Measurements from ENCODE around the gene GIPC2. TPM values are rescaled to one million over a fixed set of nuclear protein-coding genes. Genes with fewer than 3 reads are reported as not detected.

Gene GIPC2
- total and polyA plus RNA-seq, 9 of the 15 experiments (the other 6 are each of a cell fraction or from before 2014, with no cell fraction given) = 0.01 to 0.05 (median 0.04) TPM; not detected in 3

GRCh38 chr1:78004719-78005447 is 40.9 kb upstream of the GIPC2 start, which contains the start of gene DNAJB4 (continued):
- TF ChIP-seq ZBTB34 (CRISPR knock-in tag; IDR thresholded peaks at IDR 0.05) (no peak), FOXM1 (IDR thresholded peaks at IDR 0.05; ENCODE audit: low read depth) (peak; percentile 55; the same call in 1 of the 2 replicates), FOXM1 (CRISPR knock-in tag; IDR thresholded peaks at IDR 0.05; ENCODE audit: low read depth) (no peak), MIER1 (IDR thresholded peaks at IDR 0.05; ENCODE audit: low read depth) (no peak), PRDM10 (IDR thresholded peaks at IDR 0.05; ENCODE audit: partially characterized antibody) (peak; percentile 49), TAL1 (IDR thresholded peaks at IDR 0.05) (no peak), ZNF197 (CRISPR knock-in tag; IDR thresholded peaks at IDR 0.05; ENCODE audit: low read depth) (no peak), THRAP3 (IDR thresholded peaks at IDR 0.05; ENCODE audit: borderline replicate concordance) (no peak), ETS2 (tag; IDR thresholded peaks at IDR 0.05; ENCODE audit: borderline replicate concordance, poor library complexity, severe bottlenecking) (no peak), GATA2 (CRISPR knock-in tag; IDR thresholded peaks at IDR 0.05) (no peak), CREB3L1 (IDR thresholded peaks at IDR 0.05; ENCODE audit: borderline replicate concordance, low read depth) (peak; percentile 65; the same call in 1 of the 2 replicates), ESRRA (IDR thresholded peaks at IDR 0.05; ENCODE audit: borderline replicate concordance, low read depth) (no peak), MCM2 (IDR thresholded peaks at IDR 0.05; ENCODE audit: low read depth) (no peak), SNAPC5 (CRISPR knock-in tag; IDR thresholded peaks at IDR 0.05) (no peak), POLR2B (IDR thresholded peaks at IDR 0.05; ENCODE audit: low read depth, partially characterized antibody) (peak; percentile 73), VEZF1 (CRISPR knock-in tag; IDR thresholded peaks at IDR 0.05) (no peak; the same call in 1 of the 2 replicates), ZNF165 (CRISPR knock-in tag; IDR thresholded peaks at IDR 0.05; ENCODE audit: borderline replicate concordance) (no peak), PKNOX1 (IDR thresholded peaks at IDR 0.05) (peak; percentile 65; the same call in 1 of the 2 replicates)

Measured in K562 (cell line).